ENCODE results near the gene ZNF892.
"Not testable (repeated sequence)": the region's sequence is repeated elsewhere in the genome, so short reads cannot be mapped to it uniquely, and the experiment has no call there.

ZNF892 gene

GRCh38 chr2:95238131-95238530 is 30.8 kb downstream of the ZNF892 start:
- no peak for TF ChIP-seq CTCF (IDR thresholded peaks at IDR 0.05; ENCODE audit: insufficient read depth, low read length)
- TF ChIP-seq, protein P1, sequence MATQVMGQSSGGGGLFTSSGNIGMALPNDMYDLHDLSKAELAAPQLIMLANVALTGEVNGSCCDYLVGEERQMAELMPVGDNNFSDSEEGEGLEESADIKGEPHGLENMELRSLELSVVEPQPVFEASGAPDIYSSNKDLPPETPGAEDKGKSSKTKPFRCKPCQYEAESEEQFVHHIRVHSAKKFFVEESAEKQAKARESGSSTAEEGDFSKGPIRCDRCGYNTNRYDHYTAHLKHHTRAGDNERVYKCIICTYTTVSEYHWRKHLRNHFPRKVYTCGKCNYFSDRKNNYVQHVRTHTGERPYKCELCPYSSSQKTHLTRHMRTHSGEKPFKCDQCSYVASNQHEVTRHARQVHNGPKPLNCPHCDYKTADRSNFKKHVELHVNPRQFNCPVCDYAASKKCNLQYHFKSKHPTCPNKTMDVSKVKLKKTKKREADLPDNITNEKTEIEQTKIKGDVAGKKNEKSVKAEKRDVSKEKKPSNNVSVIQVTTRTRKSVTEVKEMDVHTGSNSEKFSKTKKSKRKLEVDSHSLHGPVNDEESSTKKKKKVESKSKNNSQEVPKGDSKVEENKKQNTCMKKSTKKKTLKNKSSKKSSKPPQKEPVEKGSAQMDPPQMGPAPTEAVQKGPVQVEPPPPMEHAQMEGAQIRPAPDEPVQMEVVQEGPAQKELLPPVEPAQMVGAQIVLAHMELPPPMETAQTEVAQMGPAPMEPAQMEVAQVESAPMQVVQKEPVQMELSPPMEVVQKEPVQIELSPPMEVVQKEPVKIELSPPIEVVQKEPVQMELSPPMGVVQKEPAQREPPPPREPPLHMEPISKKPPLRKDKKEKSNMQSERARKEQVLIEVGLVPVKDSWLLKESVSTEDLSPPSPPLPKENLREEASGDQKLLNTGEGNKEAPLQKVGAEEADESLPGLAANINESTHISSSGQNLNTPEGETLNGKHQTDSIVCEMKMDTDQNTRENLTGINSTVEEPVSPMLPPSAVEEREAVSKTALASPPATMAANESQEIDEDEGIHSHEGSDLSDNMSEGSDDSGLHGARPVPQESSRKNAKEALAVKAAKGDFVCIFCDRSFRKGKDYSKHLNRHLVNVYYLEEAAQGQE (IDR thresholded peaks at IDR 0.05; ENCODE audit: insufficient replicate concordance, low read depth): no peak
- no peak for TF ChIP-seq SPI1 (IDR thresholded peaks at IDR 0.05; ENCODE audit: borderline replicate concordance, low read depth)
- TF ChIP-seq POLR2AphosphoS5 (IDR thresholded peaks at IDR 0.05; ENCODE audit: low read depth): no peak
- Histone ChIP-seq H3K4me3 (replicated peaks; ENCODE audit: insufficient read depth, low read length) (no peak overlapping the region), H3K27me3 (ENCODE audit: insufficient read depth, poor library complexity, severe bottlenecking) (no peaks in the 10 kb centered on the region), H3K27ac (replicated peaks) (no peak overlapping the region)
- DNase-seq (ENCODE audit: low read depth in 1 of 2, low spot score in 1 of 2): no peak

- TF ChIP-seq SPI1 (IDR thresholded peaks at IDR 0.05; ENCODE audit: borderline replicate concordance, low read depth) (no peak), GABPA (IDR thresholded peaks at IDR 0.05; ENCODE audit: low read depth) (no peak), POLR2AphosphoS5 (IDR thresholded peaks at IDR 0.05; ENCODE audit: low read depth) (no peak)
- no peaks in the 10 kb centered on the region for H3K27me3 ChIP-seq (ENCODE audit: insufficient read depth, poor library complexity, severe bottlenecking)
- no peak overlapping the region for H3K27ac ChIP-seq (replicated peaks)
- DNase-seq (ENCODE audit: low read depth in 1 of 2, low spot score in 1 of 2): no peak
- no peak overlapping the region for H3K4me3 ChIP-seq (replicated peaks; ENCODE audit: insufficient read depth, low read length)
Measured at GRCh38 chr2:95240091-95240490, 32.8 kb downstream of the ZNF892 start.

DNA sequence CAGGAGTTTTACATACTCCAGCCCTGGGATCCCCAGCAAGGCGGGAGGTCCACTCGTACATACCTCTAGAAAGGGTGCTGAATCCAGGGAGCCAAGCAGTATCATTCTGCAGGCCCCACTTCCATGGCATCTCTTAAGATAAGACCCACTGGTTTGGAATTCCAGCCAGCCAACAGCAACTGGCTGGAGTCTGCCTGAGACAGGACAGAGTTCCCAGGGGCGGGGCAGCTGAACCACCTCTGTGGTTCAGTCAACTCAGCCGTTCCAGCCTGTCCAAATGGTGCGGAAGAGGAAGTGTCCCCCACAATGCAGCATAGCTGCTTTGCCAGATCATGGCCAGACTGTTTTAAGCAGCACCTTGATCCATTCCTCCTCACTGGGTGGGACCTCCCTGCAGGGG is 33.2 kb downstream of the ZNF892 start:
- no peak for TF ChIP-seq POLR2AphosphoS5 (IDR thresholded peaks at IDR 0.05; ENCODE audit: low read depth)
- no peak for TF ChIP-seq CTCF (IDR thresholded peaks at IDR 0.05; ENCODE audit: insufficient read depth, low read length)
- TF ChIP-seq, protein P1 (IDR thresholded peaks at IDR 0.05; ENCODE audit: insufficient replicate concordance, low read depth): no peak
- TF ChIP-seq SPI1 (IDR thresholded peaks at IDR 0.05; ENCODE audit: borderline replicate concordance, low read depth): no peak
- no peak for TF ChIP-seq GABPA (IDR thresholded peaks at IDR 0.05; ENCODE audit: low read depth)
- Histone ChIP-seq H3K27ac (replicated peaks) (no peak overlapping the region), H3K27me3 (ENCODE audit: insufficient read depth, poor library complexity, severe bottlenecking) (no peaks in the 10 kb centered on the region), H3K4me3 (replicated peaks; ENCODE audit: insufficient read depth, low read length) (no peak overlapping the region)
- no peak for DNase-seq (ENCODE audit: low read depth in 1 of 2, low spot score in 1 of 2)

DNA sequence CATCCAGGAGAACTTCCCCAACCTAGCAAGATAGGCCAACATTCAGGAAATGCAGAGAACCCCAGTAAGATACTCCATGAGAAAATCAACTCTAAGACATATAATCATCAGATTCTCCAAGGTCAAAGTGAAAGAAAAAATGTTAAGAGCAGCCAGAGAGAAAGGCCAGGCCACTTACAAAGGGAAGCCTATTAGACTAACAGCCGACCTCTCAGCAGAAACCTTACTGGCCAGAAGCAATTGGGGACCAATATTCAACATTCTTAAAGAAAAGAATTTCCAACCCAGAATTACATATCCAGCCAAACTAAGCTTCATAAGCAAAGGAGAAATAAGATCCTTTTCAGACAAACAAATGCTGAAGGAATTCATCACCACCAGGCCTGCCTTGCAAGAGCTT is 34.8 kb downstream of the ZNF892 start:
- not testable (repeated sequence) for DNase-seq (ENCODE audit: low read depth in 1 of 2, low spot score in 1 of 2); H3K27me3 ChIP-seq (ENCODE audit: insufficient read depth, poor library complexity, severe bottlenecking); H3K4me3 ChIP-seq (replicated peaks; ENCODE audit: insufficient read depth, low read length); H3K27ac ChIP-seq (replicated peaks)
